ENCODE results near the gene MSRB3. TPM values are rescaled to one million over a fixed set of nuclear protein-coding genes. Genes with fewer than 3 reads are reported as not detected.

The MSRB3 gene
- total and polyA plus RNA-seq, 7 donors = 6.2 to 232 (median 159) TPM

DNA sequence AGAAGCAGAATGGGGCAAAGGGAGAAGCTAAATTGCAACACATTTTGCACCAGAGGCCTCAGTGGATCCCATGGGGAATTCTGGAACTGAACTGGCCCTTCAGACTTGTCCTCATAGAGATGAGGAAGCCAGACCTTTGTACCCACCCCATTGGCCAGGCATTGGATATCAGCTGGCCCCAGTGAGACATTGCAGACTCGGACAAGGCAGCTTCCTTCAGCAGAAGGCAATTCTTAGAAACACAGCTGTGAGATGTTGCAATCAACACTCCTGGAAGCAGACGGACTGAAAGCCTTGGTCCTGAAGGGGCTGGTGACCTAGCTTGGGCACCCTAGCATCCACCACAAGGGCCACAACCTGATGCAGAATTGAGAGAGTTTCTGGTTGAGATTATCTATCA, 218.1 kb downstream of the MSRB3 start:
- intact Hi-C loops (cut with DNase I) = no loop called here
- no peak for TF ChIP-seq EP300 (IDR thresholded peaks at IDR 0.05)
- no peak for TF ChIP-seq POLR2A (IDR thresholded peaks at IDR 0.05)
- 48 to 64% methylated on average over 2 of the region's 2 CpGs for WGBS, 2 donors

DNA sequence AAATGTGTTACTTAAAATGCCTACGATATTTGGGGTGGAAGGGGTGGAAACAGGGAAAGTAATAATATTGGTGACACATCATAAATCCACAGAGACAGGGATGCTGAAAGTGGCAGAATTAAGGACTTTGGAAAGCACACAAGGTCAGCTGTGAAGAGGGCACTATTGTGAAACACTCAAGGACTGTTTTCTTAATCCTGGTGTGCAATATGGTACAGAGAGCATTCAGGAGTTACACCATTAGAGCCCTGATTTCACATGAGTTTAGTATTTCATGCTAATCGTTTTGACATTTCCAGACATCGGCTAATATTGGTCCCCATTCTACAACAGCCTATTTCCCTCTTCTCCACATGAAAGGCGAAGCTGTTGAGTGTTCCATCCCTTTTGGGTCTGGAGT, 219.2 kb downstream of the MSRB3 start:
- Histone ChIP-seq H3K27me3 (no peaks in the 10 kb centered on the region), H3K27ac (no peak overlapping the region), H3K9me3 (no peaks in the 10 kb centered on the region), H3K4me3 (no peak overlapping the region), H3K36me3 (no peaks in the 10 kb centered on the region), H3K4me1 (peaks cover 0 to 12% (median 0%) of the 10 kb centered on the region in 4 donors)
- DNase-seq = no peak
- intact Hi-C loops (cut with DNase I) = no loop called here
- 89 to 90% methylated on average over 4 of the region's 4 CpGs for WGBS, 2 donors
- TF ChIP-seq, protein P1, sequence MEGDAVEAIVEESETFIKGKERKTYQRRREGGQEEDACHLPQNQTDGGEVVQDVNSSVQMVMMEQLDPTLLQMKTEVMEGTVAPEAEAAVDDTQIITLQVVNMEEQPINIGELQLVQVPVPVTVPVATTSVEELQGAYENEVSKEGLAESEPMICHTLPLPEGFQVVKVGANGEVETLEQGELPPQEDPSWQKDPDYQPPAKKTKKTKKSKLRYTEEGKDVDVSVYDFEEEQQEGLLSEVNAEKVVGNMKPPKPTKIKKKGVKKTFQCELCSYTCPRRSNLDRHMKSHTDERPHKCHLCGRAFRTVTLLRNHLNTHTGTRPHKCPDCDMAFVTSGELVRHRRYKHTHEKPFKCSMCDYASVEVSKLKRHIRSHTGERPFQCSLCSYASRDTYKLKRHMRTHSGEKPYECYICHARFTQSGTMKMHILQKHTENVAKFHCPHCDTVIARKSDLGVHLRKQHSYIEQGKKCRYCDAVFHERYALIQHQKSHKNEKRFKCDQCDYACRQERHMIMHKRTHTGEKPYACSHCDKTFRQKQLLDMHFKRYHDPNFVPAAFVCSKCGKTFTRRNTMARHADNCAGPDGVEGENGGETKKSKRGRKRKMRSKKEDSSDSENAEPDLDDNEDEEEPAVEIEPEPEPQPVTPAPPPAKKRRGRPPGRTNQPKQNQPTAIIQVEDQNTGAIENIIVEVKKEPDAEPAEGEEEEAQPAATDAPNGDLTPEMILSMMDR (IDR thresholded peaks at IDR 0.05) = no peak
- no peak for TF ChIP-seq POLR2A (IDR thresholded peaks at IDR 0.05)
- TF ChIP-seq EP300 (IDR thresholded peaks at IDR 0.05) = no peak
- TF ChIP-seq POLR2AphosphoS5 (IDR thresholded peaks at IDR 0.05) = no peak

More for the DNA sequence above, 218.1 kb downstream of the MSRB3 start:
- peaks cover 0 to 9% (median 0%) of the 10 kb centered on the region in 4 donors for H3K4me1 ChIP-seq
- no peak overlapping the region for H3K27ac ChIP-seq
- no peaks in the 10 kb centered on the region for H3K9me3 ChIP-seq
- DNase-seq = no peak
- no peak overlapping the region for H3K4me3 ChIP-seq
- H3K36me3 ChIP-seq = no peaks in the 10 kb centered on the region
- no peaks in the 10 kb centered on the region for H3K27me3 ChIP-seq

DNA sequence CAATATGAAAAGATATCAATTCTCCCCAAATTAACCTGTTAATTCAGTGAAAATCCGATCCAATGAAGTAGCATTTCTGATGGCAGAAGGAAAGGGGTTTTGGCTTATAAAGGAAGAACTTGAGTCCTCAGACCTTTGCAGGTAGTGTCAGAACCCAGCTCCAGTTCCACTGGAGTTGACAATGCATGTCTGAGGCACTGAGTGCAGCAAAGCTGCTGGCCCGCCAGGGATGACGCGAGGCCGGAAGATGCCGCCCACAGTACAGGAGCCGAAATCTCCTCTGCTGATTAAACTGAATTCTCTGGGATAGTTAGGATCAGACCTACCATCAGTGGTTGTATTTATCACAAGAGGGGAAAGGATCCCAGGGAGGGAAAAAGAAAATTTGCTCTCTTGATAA, 220.7 kb downstream of the MSRB3 start:
- H3K36me3 ChIP-seq = no peaks in the 10 kb centered on the region
- TF ChIP-seq POLR2A (IDR thresholded peaks at IDR 0.05) = no peak
- no peak for TF ChIP-seq EP300 (IDR thresholded peaks at IDR 0.05)
- TF ChIP-seq, protein P1 (IDR thresholded peaks at IDR 0.05) = no peak
- no peak for TF ChIP-seq POLR2AphosphoS5 (IDR thresholded peaks at IDR 0.05)
- no peak overlapping the region for H3K4me3 ChIP-seq
- intact Hi-C loops (cut with DNase I) = no loop called here
- H3K4me1 ChIP-seq = peaks cover 0 to 12% (median 0%) of the 10 kb centered on the region in 4 donors
- 96% methylated on average over 7 of the region's 7 CpGs for WGBS, 2 donors
- H3K27ac ChIP-seq = no peak overlapping the region
- no peak for DNase-seq
- H3K27me3 ChIP-seq = no peaks in the 10 kb centered on the region
- no peaks in the 10 kb centered on the region for H3K9me3 ChIP-seq

DNA sequence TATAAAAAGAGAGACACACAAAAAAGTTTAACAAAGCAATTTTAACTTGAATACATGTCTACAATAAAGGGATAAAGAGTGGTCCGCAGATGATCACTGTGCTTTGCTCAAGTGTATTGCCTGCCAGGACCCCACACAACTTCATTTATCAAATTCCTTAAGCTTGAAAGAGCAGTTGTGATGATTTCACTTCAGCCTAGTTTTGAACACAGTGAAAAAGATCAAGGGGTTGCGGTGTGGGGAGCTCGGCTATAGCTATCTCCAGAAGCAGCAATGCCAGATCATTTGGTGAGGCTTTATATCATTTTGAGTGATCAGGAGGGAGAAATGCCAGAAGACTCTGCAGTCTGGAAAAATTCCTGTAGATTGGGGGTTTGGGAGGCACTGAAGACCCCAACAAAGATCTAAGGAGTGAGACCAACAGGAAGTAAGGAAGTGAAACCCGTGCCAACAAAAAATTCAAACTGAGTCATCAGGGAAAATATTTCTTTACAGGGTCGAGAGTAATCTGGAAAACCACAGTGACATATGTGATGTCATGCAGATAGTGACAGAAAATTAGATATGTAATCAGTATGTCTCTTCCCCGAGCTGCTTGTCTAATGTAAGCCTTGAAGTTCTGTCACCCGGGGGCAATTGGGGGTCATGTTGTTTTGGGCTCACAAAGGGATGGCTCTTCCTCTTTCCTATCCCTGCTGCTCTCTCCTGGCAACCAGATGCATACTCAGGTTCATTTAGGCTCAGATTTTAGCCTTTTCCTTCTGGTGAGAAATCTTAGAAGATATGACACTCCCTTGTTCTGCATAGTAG, 221.8 kb downstream of the MSRB3 start:
- Histone ChIP-seq H3K9me3 (no peaks in the 10 kb centered on the region), H3K36me3 (no peaks in the 10 kb centered on the region), H3K4me3 (no peak overlapping the region), H3K27ac (no peak overlapping the region), H3K4me1 (peaks cover 0 to 12% (median 0%) of the 10 kb centered on the region in 4 donors), H3K27me3 (no peaks in the 10 kb centered on the region)
- WGBS, 2 donors = 58 to 71% methylated on average over 7 of the region's 7 CpGs
- intact Hi-C loops (cut with DNase I) = no loop called here
- DNase-seq = no peak
- TF ChIP-seq POLR2A (IDR thresholded peaks at IDR 0.05) = no peak
- no peak for TF ChIP-seq POLR2AphosphoS5 (IDR thresholded peaks at IDR 0.05)
- TF ChIP-seq, protein P1 (IDR thresholded peaks at IDR 0.05) = no peak
- TF ChIP-seq EP300 (IDR thresholded peaks at IDR 0.05) = no peak

DNA sequence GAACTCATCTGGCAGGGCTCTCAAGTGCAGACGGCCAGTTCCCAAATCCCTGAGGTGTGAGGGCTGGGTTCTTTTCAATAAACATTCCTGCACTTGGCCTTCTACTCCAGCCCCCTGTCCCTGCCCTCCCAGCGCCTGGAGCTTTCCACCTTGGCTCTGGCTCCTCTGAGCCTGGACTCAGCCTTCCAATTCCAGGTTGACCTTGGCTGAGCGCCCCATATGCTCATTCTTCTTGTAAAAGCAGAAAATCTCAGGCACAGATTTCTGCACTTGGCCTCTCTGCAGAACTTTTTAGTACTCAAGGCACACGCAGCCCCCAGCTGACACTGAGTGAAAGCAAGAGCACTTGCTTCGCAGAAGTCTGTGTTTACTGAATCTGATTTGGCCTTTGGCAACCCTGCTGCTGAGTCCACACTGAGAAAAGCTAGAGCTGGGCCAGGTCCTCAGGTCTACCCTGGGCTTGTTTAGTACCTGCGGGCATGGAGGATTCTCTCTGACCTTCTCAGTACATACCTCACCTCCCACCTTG, 222.7 kb downstream of the MSRB3 start:
- DNase-seq = peak; percentile 69

More for the DNA sequence above, 222.7 kb downstream of the MSRB3 start:
- no peaks in the 10 kb centered on the region for H3K36me3 ChIP-seq
- H3K4me1 ChIP-seq = peaks cover 0 to 12% (median 0%) of the 10 kb centered on the region in 4 donors
- no peak overlapping the region for H3K4me3 ChIP-seq
- no peaks in the 10 kb centered on the region for H3K9me3 ChIP-seq
- TF ChIP-seq POLR2AphosphoS5 (IDR thresholded peaks at IDR 0.05) (no peak), POLR2A (IDR thresholded peaks at IDR 0.05) (no peak), EP300 (IDR thresholded peaks at IDR 0.05) (no peak)
- TF ChIP-seq, protein P1 (IDR thresholded peaks at IDR 0.05) = no peak
- no peaks in the 10 kb centered on the region for H3K27me3 ChIP-seq
- 75% methylated on average over 6 of the region's 6 CpGs for WGBS, 2 donors
- intact Hi-C loops (cut with DNase I) = no loop called here
- no peak overlapping the region for H3K27ac ChIP-seq
